Esophagus muscularis mucosa (tissue), 4 donors: ENCODE measurements around the gene SKAP2. TPM values are rescaled to one million over a fixed set of nuclear protein-coding genes. Genes with fewer than 3 reads are reported as not detected.
A peak's percentile ranks its signal among the peaks of the same experiment; 100 is the strongest.

Source experiments
- DNase-seq: peaks from one replicate; pipeline ENCODE4 v3.0.0-alpha.2; 2017; ENCODE audit errors: extremely low spot score
- H3K27ac ChIP-seq, 4 donors: fragments of 200-600 bp; sonication (generic); replicated peaks in 1 of 4; 1 replicate in 3 of 4; 2 replicates in 1 of 4; pipeline ENCODE4 v1.5.1; 2016 to 2019; ENCODE audit warnings: mild to moderate bottlenecking in 1 of 4
- H3K27me3 ChIP-seq, 4 donors: fragments of 200-600 bp; sonication (generic); one replicate each; pipeline versions ENCODE4 v1.5.1 to v1.6.0; 2016 to 2019
- H3K36me3 ChIP-seq, 4 donors: fragments of 200-600 bp; sonication (generic); one replicate each; pipeline ENCODE4 v1.5.1; 2016 to 2019
- H3K4me1 ChIP-seq, 4 donors: fragments of 200-600 bp; sonication (generic); one replicate each; pipeline ENCODE4 v1.5.1; 2016 to 2019
- H3K4me3 ChIP-seq, 4 donors: fragments of 200-600 bp; sonication (generic); 1 replicate in 2 of 4; 2 replicates in 2 of 4; pipeline ENCODE4 v1.5.1; 2016 to 2019; ENCODE audit warnings: mild to moderate bottlenecking in 4 of 4, moderate library complexity in 1 of 4
- H3K9me3 ChIP-seq, 4 donors: fragments of 200-600 bp; sonication (generic); 1 replicate in 3 of 4; 2 replicates in 1 of 4; pipeline ENCODE4 v1.5.1; 2016 to 2019
- CTCF ChIP-seq, 3 experiments: fragments of 200-600 bp in 2 of 3; fragments of 450-650 bp in 1 of 3; sonication (generic) in 2 of 3; IDR thresholded peaks; one replicate each; pipeline ENCODE4 v1.5.1; 2017 to 2019; ENCODE audit warnings: antibody characterized with exemption in 3 of 3, mild to moderate bottlenecking in 2 of 3, moderate library complexity in 1 of 3
- EP300 ChIP-seq: sonication (generic); formaldehyde crosslinking; IDR thresholded peaks from one replicate; pipeline ENCODE4 v1.6.1; 2017; ENCODE audit warnings: antibody characterized with exemption
- POLR2A ChIP-seq: fragments of 450-650 bp; IDR thresholded peaks from one replicate; pipeline ENCODE4 v1.6.1; 2017; ENCODE audit warnings: antibody characterized with exemption, moderate library complexity, mild to moderate bottlenecking, low read depth
- POLR2AphosphoS5 ChIP-seq, 2 donors: sonication (generic); formaldehyde crosslinking; IDR thresholded peaks; one replicate each; pipeline ENCODE4 v1.6.1; 2017; ENCODE audit warnings: antibody characterized with exemption in 2 of 2
- WGBS: methylation state at CpG from one replicate; pipeline ENCODE4 v1.1.5; 2018; 5-methylcytosine and 5-hydroxymethylcytosine counted together
- intact Hi-C: fragments of 100-400 bp; cut with DNase I; formaldehyde crosslinking; loops from one replicate; pipeline ENCODE4 v1.15.1; 2023
- total RNA-seq, 4 donors: library from RNA; depleted of rRNA; stranded (reverse); fragments of >200 nt; gene quantifications; one replicate each; pipeline versions ENCODE4 v1.1.0 to v1.2.1, GENCODE V29; 2016

The SKAP2 gene
- total RNA-seq, 4 donors from 2014 or later: 44.2 to 47.1 (median 45.1) TPM

GRCh38 chr7:26856176-26856985 lies 8.0 kb downstream of the SKAP2 start:
- no peaks in the 10 kb centered on the region for H3K27me3 ChIP-seq
- H3K27ac ChIP-seq: peak overlapping the region; percentile 29 to 96 (median 82)
- H3K36me3 ChIP-seq: peaks cover 0 to 5% (median 0%) of the 10 kb centered on the region in 4 donors
- intact Hi-C loops: loop anchor here (2.0 to 5.0 kb wide), 2 partner anchors 241 to 286 kb away; partner anchors contain the start of genes HOXA1 and HOXA5
- 31% methylated on average over 3 of the region's 3 CpGs for WGBS
- DNase-seq: no peak
- no peak for TF ChIP-seq POLR2AphosphoS5 (IDR thresholded peaks at IDR 0.05)
- no peak for TF ChIP-seq CTCF (IDR thresholded peaks at IDR 0.05)
- no peak for TF ChIP-seq EP300
- no peak for TF ChIP-seq POLR2A
- peak overlapping the region in 3 of 4 donors; percentile 17 to 45 (median 44) for H3K4me3 ChIP-seq
- peaks cover 0 to 63% (median 52%) of the 10 kb centered on the region in 4 donors for H3K4me1 ChIP-seq
- no peaks in the 10 kb centered on the region for H3K9me3 ChIP-seq

GRCh38 chr7:26854876-26855855 lies 9.2 kb downstream of the SKAP2 start:
- no peak for DNase-seq
- peaks cover 0 to 5% (median 0%) of the 10 kb centered on the region in 4 donors for H3K36me3 ChIP-seq
- H3K4me3 ChIP-seq: peak overlapping the region in 2 of 4 donors; percentile 44 to 45
- no peaks in the 10 kb centered on the region for H3K9me3 ChIP-seq
- no peaks in the 10 kb centered on the region for H3K27me3 ChIP-seq
- peaks cover 0 to 56% (median 46%) of the 10 kb centered on the region in 4 donors for H3K4me1 ChIP-seq
- H3K27ac ChIP-seq: peak overlapping the region; percentile 31 to 96 (median 82)
- 74% methylated on average over 1 of the region's 1 CpG for WGBS
- intact Hi-C loops: loop anchor here (5.0 kb wide), 1 partner anchor 242 kb away; the partner anchor contains the start of gene HOXA1
- no peak for TF ChIP-seq POLR2A
- no peak for TF ChIP-seq CTCF (IDR thresholded peaks at IDR 0.05)
- TF ChIP-seq POLR2AphosphoS5 (IDR thresholded peaks at IDR 0.05): no peak
- no peak for TF ChIP-seq EP300

GRCh38 chr7:26853788-26854393 lies 10.5 kb downstream of the SKAP2 start:
- H3K27ac ChIP-seq: peak overlapping the region in 2 of 4 donors; percentile 87 to 96
- DNase-seq: no peak
- H3K9me3 ChIP-seq: no peaks in the 10 kb centered on the region
- intact Hi-C loops: no loop called here
- TF ChIP-seq POLR2AphosphoS5 (IDR thresholded peaks at IDR 0.05) (no peak), CTCF (IDR thresholded peaks at IDR 0.05) (peak; percentile 59 to 67 (median 64))
- no peak overlapping the region for H3K4me3 ChIP-seq
- H3K27me3 ChIP-seq: no peaks in the 10 kb centered on the region
- H3K36me3 ChIP-seq: peaks cover 0 to 5% (median 0%) of the 10 kb centered on the region in 4 donors
- 13% methylated on average over 4 of the region's 4 CpGs for WGBS
- peaks cover 0 to 45% (median 34%) of the 10 kb centered on the region in 4 donors for H3K4me1 ChIP-seq

GRCh38 chr7:26850193-26850651 lies 14.2 kb downstream of the SKAP2 start:
- TF ChIP-seq POLR2AphosphoS5 (IDR thresholded peaks at IDR 0.05) (no peak), EP300 (no peak), CTCF (IDR thresholded peaks at IDR 0.05) (no peak), POLR2A (no peak)
- WGBS: 88% methylated on average over 8 of the region's 8 CpGs
- intact Hi-C loops: no loop called here

More at GRCh38 chr7:26850193-26850651, 14.2 kb downstream of the SKAP2 start:
- Histone ChIP-seq H3K36me3 (peaks cover 0 to 5% (median 1%) of the 10 kb centered on the region in 4 donors), H3K27me3 (no peaks in the 10 kb centered on the region), H3K9me3 (no peaks in the 10 kb centered on the region), H3K27ac (no peak overlapping the region), H3K4me1 (peaks cover 0 to 21% (median 13%) of the 10 kb centered on the region in 4 donors), H3K4me3 (no peak overlapping the region)
- DNase-seq: no peak
